D341Med (cell line): ENCODE results near the gene MAPK8.
"Not testable (repeated sequence)": the region's sequence is repeated elsewhere in the genome, so short reads cannot be mapped to it uniquely, and the experiment has no call there.

Experiments
- DNase-seq: peaks from one replicate; pipeline ENCODE4 v3.0.0; 2012; ENCODE audit warnings: low spot score

Gene MAPK8

DNA sequence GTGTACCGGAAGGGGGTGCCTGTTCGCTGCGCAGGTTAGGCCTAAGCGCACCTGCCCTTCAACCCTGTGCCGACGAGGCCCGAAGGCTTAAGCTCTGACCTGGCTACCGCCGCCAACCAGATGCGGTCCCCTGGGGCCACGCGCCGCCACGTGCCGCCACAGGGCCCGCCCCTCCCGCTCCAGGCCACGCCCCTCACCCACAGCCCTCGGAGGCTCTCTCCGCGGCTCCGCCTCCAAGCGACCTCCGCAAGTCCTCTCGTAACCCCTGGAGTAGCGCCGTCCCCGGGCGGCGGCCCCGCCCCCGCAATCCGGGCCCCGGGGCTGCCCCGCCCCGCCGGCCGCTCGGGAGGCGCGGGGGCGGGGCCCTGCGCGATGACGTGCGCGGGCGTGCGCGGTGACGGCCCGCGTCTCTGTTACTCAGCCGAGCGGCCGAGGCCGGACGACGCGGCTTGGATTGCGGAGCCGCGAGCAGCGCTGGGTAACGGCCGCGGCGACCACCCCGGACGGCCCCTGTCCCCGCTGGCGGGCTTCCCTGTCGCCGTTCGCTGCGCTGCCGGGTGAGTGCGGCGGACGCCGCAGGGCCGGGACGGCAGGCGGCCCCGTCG lies at the start of gene MAPK8:
TSS of gene MAPK8 (plus strand) at position 413 of the 605 bp plus-strand sequence. CDS start 94,984 bp downstream, outside the sequence.
- DNase-seq: peak; percentile 100

GRCh38 chr10:48257407-48257961 lies 49.0 kb upstream of the MAPK8 start:
- no peak for DNase-seq

- no peak for DNase-seq
These were observed 48.4 kb upstream of the MAPK8 start for GRCh38 chr10:48258105-48258504.

GRCh38 chr10:48266528-48266927 lies 39.9 kb upstream of the MAPK8 start:
- DNase-seq: peak; percentile 26

- DNase-seq: peak; percentile 31
These were observed 35.3 kb upstream of the MAPK8 start for GRCh38 chr10:48271047-48271730.

GRCh38 chr10:48272682-48273081 lies 33.8 kb upstream of the MAPK8 start:
- DNase-seq: no peak

GRCh38 chr10:48273741-48274140 lies 32.7 kb upstream of the MAPK8 start:
- no peak for DNase-seq

DNA sequence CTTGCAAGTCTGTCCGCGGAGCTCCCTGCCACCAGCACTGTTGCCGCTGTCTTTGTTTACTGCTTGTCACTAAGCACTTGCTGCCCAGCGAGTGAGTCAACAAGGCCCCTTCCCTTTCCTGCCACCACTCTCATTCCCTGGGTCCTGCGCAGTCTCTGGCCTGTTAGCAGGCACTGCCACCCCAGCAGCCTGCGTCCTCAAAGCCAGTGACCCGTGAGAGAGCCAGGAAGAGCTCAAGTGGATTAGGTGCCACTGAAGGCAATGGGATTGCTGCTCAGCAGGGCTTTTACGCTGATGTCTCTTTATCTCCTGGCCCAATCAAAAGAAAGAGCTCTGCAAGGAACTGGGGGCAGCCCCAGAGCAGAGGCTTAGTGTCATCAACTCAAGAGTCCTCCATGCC lies 31.8 kb upstream of the MAPK8 start, which contains the start of gene FRMPD2:
TSS of gene FRMPD2 (minus strand) at position 61 of the 400 bp plus-strand sequence. CDS start 129 bp downstream, outside the sequence.
- DNase-seq: peak; percentile 83

- DNase-seq: no peak
These were observed 29.4 kb upstream of the MAPK8 start for GRCh38 chr10:48277093-48277492.

- no peak for DNase-seq
These were observed 27.3 kb upstream of the MAPK8 start for GRCh38 chr10:48279081-48279751.

- not testable (repeated sequence) for DNase-seq
These were observed 24.8 kb upstream of the MAPK8 start for GRCh38 chr10:48281697-48282096.

- no peak for DNase-seq
These were observed 23.6 kb upstream of the MAPK8 start for GRCh38 chr10:48282829-48283228.

DNA sequence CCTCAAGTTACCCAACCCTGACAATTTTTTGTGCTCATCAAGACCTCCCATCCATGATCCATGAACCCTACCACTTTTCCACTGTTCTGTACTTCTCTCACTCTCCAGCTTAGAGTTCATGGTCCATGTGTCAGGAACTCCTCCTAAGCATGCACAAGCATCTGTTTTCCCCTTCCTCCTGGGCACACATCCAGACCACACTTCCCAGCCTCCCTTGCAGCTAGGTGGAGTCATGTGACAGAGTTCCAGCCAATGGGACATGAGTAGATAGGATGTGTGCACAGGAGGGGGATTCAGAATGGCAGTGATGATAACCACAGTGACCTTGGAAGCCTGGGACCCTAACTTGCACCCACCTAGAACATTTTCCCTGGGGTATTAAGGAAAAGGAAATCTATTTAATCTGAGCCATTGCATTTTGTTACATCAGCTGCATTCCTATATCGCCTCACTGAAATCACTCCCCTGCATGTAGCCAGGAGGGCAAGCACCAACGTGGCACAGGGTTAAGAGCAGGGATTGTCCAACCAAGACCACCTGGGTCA lies 22.4 kb upstream of the MAPK8 start:
- peak; percentile 11 for DNase-seq

GRCh38 chr10:48284811-48285210 lies 21.7 kb upstream of the MAPK8 start:
- DNase-seq: peak; percentile 15

GRCh38 chr10:48285710-48286109 lies 20.8 kb upstream of the MAPK8 start:
- DNase-seq: peak; percentile 41

- no peak for DNase-seq
These were observed 20.1 kb upstream of the MAPK8 start for GRCh38 chr10:48286356-48286755.

GRCh38 chr10:48287417-48288391 lies 18.8 kb upstream of the MAPK8 start:
- DNase-seq: peak; percentile 82

DNA sequence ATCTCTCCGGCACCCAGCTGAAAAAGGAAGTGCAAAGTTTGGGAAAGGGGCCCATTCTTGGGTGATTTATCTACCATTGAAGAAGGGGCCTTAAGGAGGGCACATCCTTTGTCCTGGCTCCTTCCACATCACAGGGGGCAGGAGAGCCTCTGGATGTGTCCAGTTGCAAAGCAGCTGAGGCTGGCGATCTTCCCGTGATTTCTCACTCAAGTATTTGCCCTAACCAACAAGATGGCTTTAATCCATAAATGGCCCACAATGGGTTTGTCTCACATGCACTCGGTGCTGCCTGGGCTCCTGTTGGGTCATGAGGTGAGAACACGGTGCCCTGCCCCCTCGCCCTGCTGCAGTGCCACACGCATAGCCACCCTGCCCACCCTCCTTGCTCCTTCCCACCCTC lies 17.8 kb upstream of the MAPK8 start:
- no peak for DNase-seq

DNA sequence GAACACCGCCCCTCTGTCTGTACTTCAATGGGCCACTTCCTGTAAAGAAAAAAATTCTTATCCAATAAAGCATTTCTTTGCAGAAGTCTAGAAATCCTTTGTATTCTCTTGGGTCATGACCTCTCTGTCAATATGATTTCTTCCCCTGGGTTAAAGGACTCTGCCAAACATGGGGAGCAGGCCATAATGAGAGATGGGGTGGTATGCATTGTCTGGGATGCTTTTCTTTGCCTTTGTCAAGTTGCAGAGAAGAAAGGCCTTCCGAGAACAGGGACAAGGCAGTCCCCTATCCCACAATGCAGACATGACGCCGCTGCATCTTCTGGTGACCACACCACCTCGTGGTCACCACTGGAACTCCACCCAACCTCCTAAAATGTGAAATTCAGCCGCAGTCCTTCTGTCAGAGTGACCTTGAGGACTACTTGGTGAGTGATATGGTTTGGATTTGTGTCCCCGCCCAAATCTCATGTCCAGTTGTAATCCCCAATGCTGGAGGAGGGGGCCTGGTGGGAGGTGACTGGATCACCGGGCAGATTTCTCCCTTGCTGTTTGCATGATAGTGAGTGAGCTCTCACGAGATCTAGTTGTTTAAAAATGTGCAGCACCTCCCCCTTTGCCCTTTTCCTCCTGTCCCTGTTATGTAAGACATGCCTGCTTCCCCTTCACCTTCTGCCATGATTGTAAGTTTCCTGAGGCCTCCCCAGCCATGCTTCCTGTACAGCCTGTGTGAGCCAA lies 16.8 kb upstream of the MAPK8 start:
- DNase-seq: peak; percentile 87

DNA sequence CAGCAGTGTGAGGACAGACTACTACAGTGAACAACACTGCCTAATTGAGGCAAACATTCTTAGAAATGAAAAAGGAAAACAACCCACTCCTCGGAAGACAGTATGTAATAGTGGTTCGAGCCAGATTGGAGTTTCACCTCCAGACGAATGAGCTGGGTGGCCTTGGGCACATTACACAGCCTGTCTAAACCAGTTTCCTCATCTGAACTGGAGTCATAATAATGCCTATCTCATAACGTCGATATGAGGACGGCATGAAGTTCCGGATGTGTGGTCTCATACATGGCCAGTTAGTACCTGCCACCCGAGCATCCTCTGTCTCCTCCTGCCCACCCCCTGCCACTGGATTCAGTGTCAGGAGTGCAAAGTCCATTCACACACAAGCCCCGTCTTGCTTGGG lies 16.2 kb upstream of the MAPK8 start:
- no peak for DNase-seq

- DNase-seq: no peak
These were observed 15.3 kb upstream of the MAPK8 start for GRCh38 chr10:48291190-48291589.
